Measurements from ENCODE around the gene CDK3. TPM values are rescaled to one million over a fixed set of nuclear protein-coding genes. Genes with fewer than 3 reads are reported as not detected.

CDK3 gene
- total RNA-seq, 4 donors from 2014 or later: 5.4 to 24.6 (median 16.9) TPM; not detected in 1

DNA sequence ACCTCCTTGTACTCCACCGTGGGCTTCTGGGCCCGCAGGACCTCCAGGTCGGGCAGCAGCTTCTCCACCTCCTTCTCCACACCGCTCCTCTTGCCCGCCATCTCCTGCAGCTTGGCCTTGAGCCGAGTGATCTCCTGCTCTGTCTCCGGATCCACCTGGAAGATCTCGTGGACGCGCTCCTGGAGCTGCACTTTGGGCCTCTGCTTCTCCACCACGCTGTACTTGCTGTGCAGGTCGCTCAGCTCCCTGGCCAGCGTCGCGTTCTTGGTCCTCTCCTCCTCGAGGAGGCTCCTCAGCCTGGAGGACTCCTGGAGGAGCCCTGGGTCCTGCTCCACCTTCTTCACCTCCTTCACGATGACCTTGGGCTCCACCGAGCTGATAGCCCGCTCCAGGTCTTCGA lies 8.8 kb downstream of the CDK3 start:
- Histone ChIP-seq H3K27ac (no peak overlapping the region), H3K9me3 (no peaks in the 10 kb centered on the region), H3K4me3 (no peak overlapping the region), H3K4me1 (peaks cover 0 to 18% (median 4%) of the 10 kb centered on the region in 4 donors), H3K36me3 (no peaks in the 10 kb centered on the region), H3K27me3 (no peaks in the 10 kb centered on the region)
- 94 to 100% methylated on average over 9 to 20 of the region's 20 CpGs for WGBS, 2 donors (ENCODE audit: low coverage in 1 of 2)
- intact Hi-C loops (cut with DNase I; ENCODE audit: low total_unique reads): no loop called here
- in situ Hi-C loops (cut with MboI; ENCODE audit: low pct_ligation_motif_present in 1 of 4, low pct_unique_long_range_greater_than_20kb in 1 of 4, low sequenced_read_pairs in 3 of 4): loop anchor here in 2 of 4 donors (5.0 to 25.0 kb wide), 3 partner anchors 95 to 278 kb away; no protein-coding TSS in a partner anchor
- DNase-seq: no peak
- TF ChIP-seq POLR2A (IDR thresholded peaks at IDR 0.05) (no peak), EP300 (IDR thresholded peaks at IDR 0.05; ENCODE audit: low read depth) (no peak), POLR2AphosphoS5 (IDR thresholded peaks at IDR 0.05) (no peak)
- TF ChIP-seq, protein P1, sequence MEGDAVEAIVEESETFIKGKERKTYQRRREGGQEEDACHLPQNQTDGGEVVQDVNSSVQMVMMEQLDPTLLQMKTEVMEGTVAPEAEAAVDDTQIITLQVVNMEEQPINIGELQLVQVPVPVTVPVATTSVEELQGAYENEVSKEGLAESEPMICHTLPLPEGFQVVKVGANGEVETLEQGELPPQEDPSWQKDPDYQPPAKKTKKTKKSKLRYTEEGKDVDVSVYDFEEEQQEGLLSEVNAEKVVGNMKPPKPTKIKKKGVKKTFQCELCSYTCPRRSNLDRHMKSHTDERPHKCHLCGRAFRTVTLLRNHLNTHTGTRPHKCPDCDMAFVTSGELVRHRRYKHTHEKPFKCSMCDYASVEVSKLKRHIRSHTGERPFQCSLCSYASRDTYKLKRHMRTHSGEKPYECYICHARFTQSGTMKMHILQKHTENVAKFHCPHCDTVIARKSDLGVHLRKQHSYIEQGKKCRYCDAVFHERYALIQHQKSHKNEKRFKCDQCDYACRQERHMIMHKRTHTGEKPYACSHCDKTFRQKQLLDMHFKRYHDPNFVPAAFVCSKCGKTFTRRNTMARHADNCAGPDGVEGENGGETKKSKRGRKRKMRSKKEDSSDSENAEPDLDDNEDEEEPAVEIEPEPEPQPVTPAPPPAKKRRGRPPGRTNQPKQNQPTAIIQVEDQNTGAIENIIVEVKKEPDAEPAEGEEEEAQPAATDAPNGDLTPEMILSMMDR (IDR thresholded peaks at IDR 0.05): no peak

DNA sequence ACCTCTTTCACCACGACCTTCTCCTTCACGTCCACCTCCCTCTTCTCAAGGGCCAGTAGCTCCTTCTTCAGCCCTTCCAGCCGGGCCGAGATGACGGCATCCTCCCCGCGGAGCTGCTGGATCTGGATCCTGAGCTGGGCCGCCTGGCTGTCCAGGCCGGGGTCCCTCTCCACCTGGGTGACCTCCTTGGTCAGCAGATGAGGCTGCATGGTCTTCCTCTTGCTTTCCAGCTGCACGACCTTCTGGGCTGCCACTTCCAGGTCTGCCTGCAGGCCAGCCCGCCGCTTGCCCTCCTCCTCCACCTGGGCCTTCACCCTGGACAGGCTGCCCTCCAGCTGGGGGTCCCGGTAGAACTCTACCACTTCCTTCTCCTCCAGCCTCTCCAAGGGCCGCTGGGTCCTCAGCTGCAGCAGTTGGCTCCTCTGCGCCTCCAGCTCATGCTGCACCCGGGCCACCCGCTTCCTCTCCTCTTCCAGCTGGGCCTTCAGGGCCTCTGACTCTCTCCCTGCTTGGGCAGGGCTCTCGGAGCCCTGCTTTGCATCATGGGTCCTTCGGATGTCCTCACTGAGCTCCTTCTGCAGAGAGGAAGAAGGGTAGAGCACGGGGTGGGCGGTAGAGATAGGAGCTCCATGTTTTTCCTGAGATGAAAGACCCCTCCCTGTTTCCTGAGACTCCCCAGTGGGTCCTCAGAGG lies 9.5 kb downstream of the CDK3 start:
- Histone ChIP-seq H3K4me3 (no peak overlapping the region), H3K27me3 (no peaks in the 10 kb centered on the region), H3K9me3 (no peaks in the 10 kb centered on the region), H3K36me3 (no peaks in the 10 kb centered on the region), H3K27ac (no peak overlapping the region), H3K4me1 (peaks cover 0 to 16% (median 4%) of the 10 kb centered on the region in 4 donors)
- 86 to 93% methylated on average over 8 to 21 of the region's 21 CpGs for WGBS, 2 donors (ENCODE audit: low coverage in 1 of 2)
- DNase-seq: no peak
- in situ Hi-C loops (cut with MboI; ENCODE audit: low pct_ligation_motif_present in 1 of 4, low pct_unique_long_range_greater_than_20kb in 1 of 4, low sequenced_read_pairs in 3 of 4) (loop anchor here in 3 of 4 donors (5.0 to 25.0 kb wide), 4 partner anchors 95 to 277 kb away; no protein-coding TSS in a partner anchor), intact Hi-C loops (cut with DNase I; ENCODE audit: low total_unique reads) (loop anchor here (10.0 kb wide), 1 partner anchor 65 kb away; the partner anchor contains the start of genes GALR2, SRP68 and ZACN)
- TF ChIP-seq, protein P1 (IDR thresholded peaks at IDR 0.05): no peak
- TF ChIP-seq EP300 (IDR thresholded peaks at IDR 0.05; ENCODE audit: low read depth) (no peak), POLR2A (IDR thresholded peaks at IDR 0.05) (no peak), POLR2AphosphoS5 (IDR thresholded peaks at IDR 0.05) (no peak)

DNA sequence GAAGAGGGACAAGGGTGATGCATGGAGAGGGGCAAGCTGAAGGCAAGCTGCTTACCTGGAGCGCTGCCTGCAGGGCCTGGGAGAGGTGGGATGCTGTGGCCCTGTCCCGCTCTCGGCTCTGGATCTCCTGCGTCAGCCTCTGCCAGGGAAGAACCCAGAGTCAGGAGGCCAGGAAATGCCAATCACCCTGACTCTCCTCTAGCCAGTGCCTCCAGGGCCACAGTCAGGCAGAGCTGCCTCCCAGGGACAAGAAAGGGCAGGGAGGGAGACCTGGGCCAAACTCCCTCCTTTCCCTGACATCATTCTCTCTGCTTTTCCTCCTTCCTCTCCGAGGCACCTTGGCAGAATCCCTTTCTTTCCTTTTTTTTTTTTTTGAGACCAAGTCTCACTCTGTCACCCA lies 11.3 kb downstream of the CDK3 start:
- in situ Hi-C loops (cut with MboI; ENCODE audit: low pct_ligation_motif_present in 1 of 4, low pct_unique_long_range_greater_than_20kb in 1 of 4, low sequenced_read_pairs in 3 of 4): loop anchor here in 3 of 4 donors (10.0 to 25.0 kb wide), 2 partner anchors 273 to 275 kb away; no protein-coding TSS in a partner anchor
- TF ChIP-seq POLR2A (IDR thresholded peaks at IDR 0.05) (no peak), POLR2AphosphoS5 (IDR thresholded peaks at IDR 0.05) (no peak), EP300 (IDR thresholded peaks at IDR 0.05; ENCODE audit: low read depth) (no peak)
- TF ChIP-seq, protein P1 (IDR thresholded peaks at IDR 0.05): no peak
- Histone ChIP-seq H3K9me3 (no peaks in the 10 kb centered on the region), H3K27me3 (no peaks in the 10 kb centered on the region), H3K36me3 (no peaks in the 10 kb centered on the region), H3K27ac (no peak overlapping the region), H3K4me1 (peaks cover 0 to 7% (median 3%) of the 10 kb centered on the region in 4 donors), H3K4me3 (no peak overlapping the region)
- intact Hi-C loops (cut with DNase I; ENCODE audit: low total_unique reads): loop anchor here (10.0 kb wide), 1 partner anchor 63 kb away; the partner anchor contains the start of genes GALR2, SRP68 and ZACN
- DNase-seq: no peak
- WGBS, 2 donors (ENCODE audit: low coverage in 1 of 2): 84% methylated on average over 5 of the region's 5 CpGs; no CpG with 5 or more reads in 1 of the 2 donors

GRCh38 chr17:76013377-76013932 lies 12.8 kb downstream of the CDK3 start:
- TF ChIP-seq, protein P1 (IDR thresholded peaks at IDR 0.05): no peak
- TF ChIP-seq POLR2A (IDR thresholded peaks at IDR 0.05) (no peak), POLR2AphosphoS5 (IDR thresholded peaks at IDR 0.05) (no peak), EP300 (IDR thresholded peaks at IDR 0.05; ENCODE audit: low read depth) (no peak)
- Histone ChIP-seq H3K36me3 (no peaks in the 10 kb centered on the region), H3K4me3 (no peak overlapping the region), H3K27me3 (no peaks in the 10 kb centered on the region), H3K9me3 (no peaks in the 10 kb centered on the region), H3K4me1 (peaks cover 0 to 7% (median 3%) of the 10 kb centered on the region in 4 donors), H3K27ac (no peak overlapping the region)
- in situ Hi-C loops (cut with MboI; ENCODE audit: low pct_ligation_motif_present in 1 of 4, low pct_unique_long_range_greater_than_20kb in 1 of 4, low sequenced_read_pairs in 3 of 4): loop anchor here in 3 of 4 donors (10.0 to 25.0 kb wide), 2 partner anchors 271 to 274 kb away; no protein-coding TSS in a partner anchor
- WGBS, 2 donors (ENCODE audit: low coverage in 1 of 2): 77 to 82% methylated on average over 12 to 15 of the region's 15 CpGs
- no peak for DNase-seq
- intact Hi-C loops (cut with DNase I; ENCODE audit: low total_unique reads): loop anchor here (10.0 kb wide), 1 partner anchor 61 kb away; the partner anchor contains the start of genes GALR2, SRP68 and ZACN
